Cerebellar cortex (tissue), 1 donor: ENCODE measurements around the gene TRAK2.
A peak's percentile ranks its signal among the peaks of the same experiment; 100 is the strongest.
"Not testable (repeated sequence)": the region's sequence is repeated elsewhere in the genome, so short reads cannot be mapped to it uniquely, and the experiment has no call there.

Source experiments
- DNase-seq: peaks from one replicate; pipeline ENCODE4 v3.0.0-alpha.2; 2015; ENCODE audit warnings: low spot score

TRAK2 gene

DNA sequence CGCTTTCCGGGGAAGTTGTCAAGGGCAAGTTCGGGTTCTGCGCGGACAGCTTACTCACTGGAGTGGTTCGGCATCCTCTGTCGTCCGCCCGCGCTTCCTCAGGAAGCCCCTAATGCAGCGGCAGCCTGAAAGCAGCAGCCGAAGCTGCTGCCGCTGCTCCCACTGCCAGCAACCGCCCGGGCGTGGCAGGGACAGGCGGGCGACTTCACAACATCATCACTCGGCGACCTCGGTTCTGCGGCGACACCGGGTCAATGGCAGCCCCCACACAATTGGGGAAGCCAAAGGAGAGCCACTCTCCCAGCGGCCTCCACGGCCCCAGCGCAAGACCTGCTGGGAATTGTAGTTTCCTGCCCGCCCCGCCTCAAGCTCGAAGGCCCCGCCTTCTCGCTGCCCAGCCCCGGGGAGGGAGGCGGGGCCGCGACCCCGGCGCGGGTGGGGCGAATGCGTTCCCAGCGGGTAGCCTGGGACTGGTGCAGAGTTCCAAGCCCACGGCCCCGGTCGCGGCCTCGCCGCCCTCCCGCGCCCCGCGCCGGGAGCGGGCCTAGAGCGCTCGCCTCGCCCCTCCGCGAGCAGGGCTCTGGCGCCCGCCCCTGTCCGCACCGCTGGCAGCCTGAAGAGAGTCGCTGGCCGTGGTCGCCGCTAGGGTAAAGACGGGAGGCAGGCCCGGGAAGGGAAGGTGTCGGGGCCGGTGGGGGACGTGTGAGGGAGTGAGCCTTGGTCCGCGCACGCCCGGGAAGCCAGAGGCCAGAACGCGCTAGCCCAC lies at the start of gene TRAK2, which contains the start of gene STRADB:
Gene TRAK2 (minus strand): TSS at position 167 of the 766 bp plus-strand sequence. CDS start 30,951 bp downstream, outside the sequence.
Gene STRADB (plus strand): TSS at position 449 of the 766 bp plus-strand sequence. CDS start 3,101 bp downstream, outside the sequence.
- DNase-seq = peak; percentile 96

- no peak for DNase-seq
Observed at GRCh38 chr2:201500534-201500933, 49.3 kb upstream of the TRAK2 start.

DNA sequence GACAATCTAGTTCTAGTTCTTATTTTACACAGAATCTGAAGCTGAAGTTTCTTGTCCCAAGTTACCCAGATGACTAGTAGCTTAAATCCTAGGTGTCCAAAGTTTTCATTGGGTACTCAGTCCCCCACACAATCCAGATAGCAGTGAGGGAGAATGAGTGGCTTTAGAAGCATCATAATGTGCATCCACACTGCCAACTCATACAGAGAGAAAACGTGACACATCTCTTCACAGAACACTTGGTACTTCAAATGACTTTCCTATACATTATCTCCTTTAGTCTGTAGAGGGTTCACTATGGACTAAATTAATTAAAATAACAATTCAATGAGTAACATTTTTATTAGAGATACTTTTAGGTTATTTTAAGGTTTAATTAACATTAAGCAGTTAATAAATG lies 45.5 kb upstream of the TRAK2 start:
- DNase-seq = no peak

- DNase-seq = no peak
Observed at GRCh38 chr2:201490291-201490690, 39.0 kb upstream of the TRAK2 start.

DNA sequence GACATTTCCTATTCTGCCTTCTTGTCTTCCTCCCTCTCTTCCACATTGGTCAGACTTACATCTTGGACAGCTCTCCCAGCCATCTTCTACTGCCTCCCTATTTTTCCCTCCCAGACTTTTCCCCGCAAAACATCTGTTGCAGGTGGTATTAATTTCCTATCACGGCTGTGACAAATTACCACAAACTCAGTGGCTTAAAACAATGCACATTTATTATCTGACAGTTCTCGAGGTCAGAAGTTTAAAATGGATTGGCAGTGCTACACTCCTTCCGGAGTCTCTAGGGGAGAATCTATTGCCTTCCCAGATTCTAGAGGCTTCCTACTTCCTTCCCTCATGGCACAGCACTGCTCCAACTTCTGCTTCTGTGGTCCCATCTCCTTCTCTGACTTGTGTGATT lies 33.5 kb upstream of the TRAK2 start:
- DNase-seq = no peak

DNA sequence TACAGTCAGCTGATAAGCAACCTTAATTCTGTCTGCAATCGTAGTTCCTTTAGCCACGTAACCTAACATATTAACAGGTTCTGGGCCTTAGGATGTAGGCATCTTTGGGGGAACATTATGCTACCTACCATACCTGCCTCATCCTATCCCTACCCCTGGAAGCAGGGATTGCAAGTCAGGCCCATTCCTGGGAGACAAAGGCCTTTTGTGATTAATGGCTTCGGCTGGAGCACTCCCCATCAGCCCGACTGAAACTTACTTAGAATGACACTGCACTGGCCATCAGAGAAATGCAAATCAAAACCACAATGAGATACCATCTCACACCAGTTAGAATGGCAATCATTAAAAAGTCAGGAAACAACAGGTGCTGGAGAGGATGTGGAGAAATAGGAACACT lies 32.5 kb upstream of the TRAK2 start:
- not testable (repeated sequence) for DNase-seq

GRCh38 chr2:201483342-201483741 lies 32.1 kb upstream of the TRAK2 start:
- peak; percentile 47 for DNase-seq

- peak; percentile 18 for DNase-seq
Observed at GRCh38 chr2:201482543-201482942, 31.3 kb upstream of the TRAK2 start.

GRCh38 chr2:201472411-201472810 lies 21.2 kb upstream of the TRAK2 start:
- DNase-seq = no peak

GRCh38 chr2:201471732-201472393 lies 20.6 kb upstream of the TRAK2 start:
- DNase-seq = no peak

- DNase-seq = no peak
Observed at GRCh38 chr2:201470821-201471731, 19.8 kb upstream of the TRAK2 start.

GRCh38 chr2:201467666-201468065 lies 16.4 kb upstream of the TRAK2 start:
- no peak for DNase-seq

- peak; percentile 63 for DNase-seq
Observed at GRCh38 chr2:201466050-201466675, 14.9 kb upstream of the TRAK2 start.

GRCh38 chr2:201465524-201465971 lies 14.3 kb upstream of the TRAK2 start:
- no peak for DNase-seq

GRCh38 chr2:201464547-201464946 lies 13.3 kb upstream of the TRAK2 start:
- no peak for DNase-seq

DNA sequence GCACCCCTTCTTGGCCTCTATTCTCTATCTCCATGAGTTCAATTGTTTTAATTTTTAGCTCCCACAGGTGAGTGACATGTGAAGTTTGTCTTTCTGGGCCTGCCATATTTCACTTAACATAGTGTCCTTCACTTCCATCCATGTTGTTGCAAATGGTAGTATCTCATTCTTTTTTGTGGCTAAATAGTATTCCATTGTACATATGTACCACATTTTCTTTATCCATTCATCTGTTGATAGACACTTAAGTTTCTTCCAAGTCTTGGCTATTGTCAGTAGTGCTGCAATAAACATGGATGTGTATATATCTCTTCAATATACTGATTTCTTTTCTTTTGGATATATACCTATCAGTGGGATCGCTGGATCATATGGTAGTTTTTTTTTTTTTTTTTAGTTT lies 9.3 kb upstream of the TRAK2 start:
- DNase-seq = no peak

- DNase-seq = no peak
Observed at GRCh38 chr2:201458381-201458780, 7.1 kb upstream of the TRAK2 start.

DNA sequence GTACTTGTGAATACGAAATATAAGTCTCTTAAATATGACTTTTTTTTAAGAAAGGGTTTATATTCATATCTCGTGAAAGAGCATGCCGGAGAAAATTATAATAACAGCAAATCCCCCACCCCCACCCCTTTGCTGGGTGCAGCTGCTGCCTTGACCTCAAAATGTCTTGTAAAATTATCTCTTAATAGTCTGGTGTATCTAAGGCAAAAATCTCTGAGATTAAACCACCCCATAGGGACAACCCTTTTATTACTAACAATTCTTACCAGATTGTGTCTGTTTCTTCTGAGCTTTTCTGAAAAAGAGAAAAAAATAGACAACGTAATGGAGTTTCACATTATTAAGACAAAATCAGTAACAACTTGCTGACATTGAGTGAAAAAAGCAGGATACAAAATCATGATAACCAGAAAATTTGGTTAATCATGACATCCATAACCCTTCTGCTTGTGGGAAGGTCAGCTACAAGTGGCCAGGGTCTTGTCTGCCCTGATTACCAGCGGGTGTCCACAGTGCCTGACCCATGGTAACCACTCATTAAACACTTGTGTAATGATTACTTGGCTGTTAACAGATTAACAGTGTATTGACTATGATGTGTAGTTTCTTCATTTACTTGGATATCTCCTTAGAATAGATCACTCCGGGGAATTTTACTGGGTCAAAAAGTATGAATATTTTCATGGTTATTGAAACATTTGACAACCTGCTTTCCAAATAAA lies 1.8 kb upstream of the TRAK2 start:
- no peak for DNase-seq

DNA sequence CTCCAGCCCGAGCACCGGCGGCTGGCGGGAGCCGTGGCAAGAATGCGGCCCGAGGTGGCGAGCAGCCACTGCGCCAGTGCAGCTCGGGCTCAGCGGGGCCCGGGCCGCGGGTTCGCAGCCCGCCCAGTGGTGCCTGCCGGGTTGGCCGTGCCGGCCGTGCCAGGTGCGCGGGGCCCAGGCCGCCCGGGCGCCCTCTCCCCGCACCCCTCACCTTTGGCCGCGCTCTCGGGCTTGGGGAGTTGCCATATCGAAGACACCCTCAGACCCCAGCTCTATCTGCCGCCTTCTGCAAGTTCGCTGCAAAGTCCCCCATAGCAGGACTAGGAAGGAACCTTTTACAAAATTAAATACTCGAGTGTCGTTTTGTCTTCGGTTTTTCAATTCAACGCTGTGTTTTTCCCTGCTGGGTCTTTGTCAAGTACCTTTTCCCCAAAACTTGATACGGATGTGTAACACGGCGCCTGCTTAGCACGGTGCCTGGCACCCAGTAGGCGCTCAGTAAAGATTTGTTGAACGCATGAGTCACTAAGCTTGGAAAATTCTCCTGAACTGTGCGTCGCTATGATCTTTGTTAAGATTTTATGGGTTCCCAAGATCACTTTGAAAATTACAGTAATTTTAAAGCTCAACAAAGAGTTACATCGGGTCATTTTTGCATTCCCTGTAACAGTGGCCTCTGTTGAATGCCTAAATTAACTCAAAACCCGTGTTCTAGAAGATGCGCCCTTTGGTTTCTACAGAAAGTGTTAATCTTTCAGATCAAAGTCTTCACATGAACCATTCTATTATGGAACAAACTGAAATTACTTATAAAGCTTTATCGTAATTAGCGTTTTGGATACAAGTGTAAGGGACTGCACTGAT lies 1.0 kb upstream of the TRAK2 start:
- peak; percentile 32 for DNase-seq

- no peak for DNase-seq
Observed at GRCh38 chr2:201450954-201451291, 335 bp downstream of the TRAK2 start.
